H9 (cell line): ENCODE data around the gene HSPE1. TPM values are rescaled to one million over a fixed set of nuclear protein-coding genes. Genes with fewer than 3 reads are reported as not detected.

ENCODE experiments used
- DNase-seq: peaks from one replicate; pipeline ENCODE4 v3.0.0-alpha.2; 2017
- H2AFZ ChIP-seq: one replicate; pipeline ENCODE4 v1.6.1; 2013; ENCODE audit warnings: mild to moderate bottlenecking, low read length, control low read depth, moderate library complexity
- H2AK5ac ChIP-seq: 2 replicates; pipeline ENCODE4 v1.6.1; 2013; ENCODE audit warnings: low read length, control low read depth, mixed read lengths; ENCODE audit not compliant: insufficient read length
- H2BK120ac ChIP-seq: one replicate; pipeline ENCODE4 v1.6.1; 2013; ENCODE audit warnings: low read depth, mild to moderate bottlenecking, low read length, control low read depth, inconsistent platforms; ENCODE audit not compliant: poor library complexity, severe bottlenecking
- H2BK12ac ChIP-seq: 2 replicates; pipeline ENCODE4 v1.6.1; 2013; ENCODE audit warnings: low read length, control low read depth, mixed read lengths, low read depth; ENCODE audit not compliant: insufficient read length
- H2BK15ac ChIP-seq: 2 replicates; pipeline ENCODE4 v1.6.1; 2013; ENCODE audit warnings: low read depth, low read length, control low read depth
- H2BK20ac ChIP-seq: one replicate; pipeline ENCODE4 v1.6.1; 2013; ENCODE audit warnings: low read depth, mild to moderate bottlenecking, low read length, control low read depth, inconsistent platforms; ENCODE audit not compliant: poor library complexity, severe bottlenecking
- H2BK5ac ChIP-seq: 2 replicates; pipeline ENCODE4 v1.6.1; 2013; ENCODE audit warnings: low read length, control low read depth, mixed read lengths; ENCODE audit not compliant: insufficient read length
- H3K14ac ChIP-seq: 2 replicates; pipeline ENCODE4 v1.6.1; 2013; ENCODE audit warnings: low read length, control low read depth; ENCODE audit not compliant: insufficient read depth
- H3K18ac ChIP-seq: 2 replicates; pipeline ENCODE4 v1.6.1; 2013; ENCODE audit warnings: low read depth, mild to moderate bottlenecking, mixed read lengths, low read length, control low read depth; ENCODE audit not compliant: insufficient read length
- H3K23ac ChIP-seq: 2 replicates; pipeline ENCODE4 v1.6.1; 2013; ENCODE audit warnings: low read length, control low read depth, mixed read lengths, low read depth; ENCODE audit not compliant: insufficient read length
- H3K23me2 ChIP-seq: 2 replicates; pipeline ENCODE4 v1.6.1; 2013; ENCODE audit warnings: low read depth, mild to moderate bottlenecking, mixed read lengths, low read length, control low read depth; ENCODE audit not compliant: insufficient read length, poor library complexity, severe bottlenecking
- H3K27ac ChIP-seq: 2 replicates; pipeline ENCODE4 v1.5.1; 2013; ENCODE audit warnings: low read length, control low read depth, mixed read lengths, low read depth; ENCODE audit not compliant: insufficient read length
- H3K27me3 ChIP-seq: 2 replicates; pipeline ENCODE4 v1.6.1; 2013; ENCODE audit warnings: low read length, control low read depth, inconsistent platforms; ENCODE audit not compliant: insufficient read depth
- H3K4ac ChIP-seq: 2 replicates; pipeline ENCODE4 v1.6.1; 2013; ENCODE audit warnings: low read depth, mild to moderate bottlenecking, control low read depth, inconsistent platforms, low read length, moderate library complexity
- H3K4me1 ChIP-seq: 2 replicates; pipeline ENCODE4 v1.6.1; 2013; ENCODE audit warnings: low read length, control low read depth, inconsistent platforms; ENCODE audit not compliant: insufficient read depth
- H3K4me2 ChIP-seq: 2 replicates; pipeline ENCODE4 v1.6.1; 2013; ENCODE audit warnings: low read length, control low read depth, mixed read lengths; ENCODE audit not compliant: insufficient read length, insufficient read depth
- H3K56ac ChIP-seq: 2 replicates; pipeline ENCODE4 v1.6.1; 2013; ENCODE audit warnings: low read depth, mild to moderate bottlenecking, mixed read lengths, low read length, control low read depth; ENCODE audit not compliant: insufficient read length
- H3K79me1 ChIP-seq: 2 replicates; pipeline ENCODE4 v1.6.1; 2013; ENCODE audit warnings: low read depth, mild to moderate bottlenecking, moderate library complexity, low read length, control low read depth, inconsistent platforms; ENCODE audit not compliant: insufficient read depth, poor library complexity, severe bottlenecking
- H3K79me2 ChIP-seq: 2 replicates; pipeline ENCODE4 v1.6.1; 2013; ENCODE audit warnings: low read length, control low read depth, inconsistent platforms; ENCODE audit not compliant: insufficient read depth
- H3K9ac ChIP-seq: 2 replicates; pipeline ENCODE4 v1.6.1; 2013; ENCODE audit warnings: low read length, control low read depth, mixed read lengths; ENCODE audit not compliant: insufficient read length; ENCODE audit errors: extremely low read depth
- H3K9me3 ChIP-seq: one replicate; pipeline ENCODE4 v1.6.1; 2013; ENCODE audit warnings: low read depth, low read length, inconsistent platforms; ENCODE audit not compliant: control insufficient read depth
- H3T11ph ChIP-seq: one replicate; pipeline ENCODE4 v1.6.1; 2013; ENCODE audit warnings: mild to moderate bottlenecking, low read length, control low read depth, inconsistent platforms
- H4K20me1 ChIP-seq: one replicate; pipeline ENCODE4 v1.6.1; 2013; ENCODE audit not compliant: control insufficient read depth, insufficient read length, insufficient read depth
- H4K5ac ChIP-seq: 2 replicates; pipeline ENCODE4 v1.6.1; 2013; ENCODE audit warnings: low read depth, mild to moderate bottlenecking, mixed read lengths, low read length, control low read depth; ENCODE audit not compliant: insufficient read length
- H4K8ac ChIP-seq: replicated peaks from 2 replicates; pipeline ENCODE4 v1.6.1; 2013; ENCODE audit warnings: low read length, control low read depth, mixed read lengths, low read depth; ENCODE audit not compliant: insufficient read length
- H4K91ac ChIP-seq: 2 replicates; pipeline ENCODE4 v1.6.1; 2013; ENCODE audit warnings: low read depth, mild to moderate bottlenecking, moderate library complexity, mixed read lengths, low read length, control low read depth; ENCODE audit not compliant: insufficient read length
- H3K27ac Mint-ChIP-seq, 3 experiments: 2 replicates in 2 of 3; 3 replicates in 1 of 3; pipeline ENCODE4 v1.8.0; 2020 to 2021; ENCODE audit warnings: mixed read lengths in 3 of 3, mild to moderate bottlenecking in 1 of 3, moderate library complexity in 1 of 3
- H3K27me3 Mint-ChIP-seq: 2 replicates; pipeline ENCODE4 v1.8.0; 2021; ENCODE audit warnings: low read depth, mild to moderate bottlenecking, moderate library complexity, mixed read lengths
- H3K36me3 Mint-ChIP-seq, 3 experiments: 2 replicates in 2 of 3; 3 replicates in 1 of 3; pipeline ENCODE4 v1.8.0; 2020 to 2021; ENCODE audit warnings: low read depth in 3 of 3, mixed read lengths in 3 of 3; ENCODE audit not compliant: insufficient read depth in 1 of 3
- H3K4me1 Mint-ChIP-seq, 2 experiments: 2 replicates each; pipeline ENCODE4 v1.8.0; 2020; ENCODE audit warnings: mixed read lengths in 2 of 2
- H3K4me3 Mint-ChIP-seq, 2 experiments: 2 replicates in 1 of 2; 3 replicates in 1 of 2; pipeline ENCODE4 v1.8.0; 2020 to 2021; ENCODE audit warnings: mild to moderate bottlenecking in 2 of 2, mixed read lengths in 2 of 2, moderate library complexity in 1 of 2
- H3K9me3 Mint-ChIP-seq, 2 experiments: 2 replicates in 1 of 2; 3 replicates in 1 of 2; pipeline ENCODE4 v1.8.0; 2020; ENCODE audit warnings: mild to moderate bottlenecking in 2 of 2, mixed read lengths in 2 of 2, moderate library complexity in 1 of 2
- WGBS: extraction: QIAGEN DNeasy Blood & Tissue Kit; methylation state at CpG from one replicate; pipeline ENCODE4 v1.1.7; 2013; ENCODE audit warnings: missing lambda C conversion rate, low lambda C conversion rate, mixed read lengths; ENCODE audit not compliant: insufficient read length; ENCODE audit errors: extremely low coverage; 5-methylcytosine and 5-hydroxymethylcytosine counted together
- total RNA-seq: library from RNA; stranded (reverse); gene quantifications from 2 replicates; pipeline ENCODE4 v1.2.1, GENCODE V29; 2021
- TF ChIP-seq, protein P1 (sequence below): fragments of 200-600 bp; sonication (generic); conservative IDR thresholded peaks from 3 replicates; pipeline ENCODE4 v1.8.0; 2021; ENCODE audit warnings: antibody characterized with exemption, mild to moderate bottlenecking

HSPE1 gene
- total RNA-seq, 1 experiment from 2014 or later = 347 TPM

DNA sequence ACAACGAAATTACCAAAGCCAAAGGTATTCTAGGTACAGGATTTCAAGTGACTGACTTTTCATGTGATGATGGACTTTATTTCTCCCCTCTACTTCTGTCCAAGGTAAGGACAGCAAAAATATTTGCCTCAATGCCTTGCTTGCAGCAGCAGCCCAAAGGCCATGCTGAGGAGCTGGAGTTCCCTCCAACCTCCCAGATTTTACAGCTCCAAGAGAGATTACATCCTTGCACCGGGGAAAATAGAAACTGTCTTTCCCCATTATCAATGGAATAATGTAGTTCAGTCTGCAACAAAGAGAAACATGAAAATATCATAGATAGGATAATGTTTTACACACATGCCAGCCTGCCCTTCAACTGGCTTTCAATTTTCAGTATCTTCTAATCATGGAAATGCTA, 14.0 kb upstream of the HSPE1 start:
- H3K36me3 Mint-ChIP-seq = peaks cover 54 to 82% (median 59%) of the 10 kb centered on the region in 3 experiments
- Histone ChIP-seq H4K8ac (no peak overlapping the region), H2BK120ac (no peak overlapping the region), H2BK20ac (no peak overlapping the region), H4K5ac (no peak overlapping the region), H2BK5ac (no peak overlapping the region), H3K79me2 (no peaks in the 10 kb centered on the region), H3K9me3 (no peaks in the 10 kb centered on the region), H3K4me2 (no peak overlapping the region), H3K14ac (no peak overlapping the region), H2BK12ac (no peak overlapping the region), H4K91ac (no peak overlapping the region), H2BK15ac (no peak overlapping the region), H3T11ph (no peak overlapping the region), H3K18ac (no peak overlapping the region), H2AK5ac (no peak overlapping the region), H3K23ac (no peak overlapping the region), H3K9ac (no peak overlapping the region), H3K27me3 (no peaks in the 10 kb centered on the region), H2AFZ (no peak overlapping the region), H3K23me2 (no peaks in the 10 kb centered on the region), H3K4ac (no peak overlapping the region), H4K20me1 (no peaks in the 10 kb centered on the region), H3K4me1 (no peaks in the 10 kb centered on the region), H3K27ac (no peak overlapping the region), H3K79me1 (no peaks in the 10 kb centered on the region), H3K56ac (no peak overlapping the region)
- peaks cover 9 to 15% of the 10 kb centered on the region in 2 experiments; a peak in 4 of 5 replicates for H3K9me3 Mint-ChIP-seq
- peak overlapping the region in 1 of 3 experiments; percentile 90; a peak in 2 of 7 replicates for H3K27ac Mint-ChIP-seq
- no peak overlapping the region for H3K4me3 Mint-ChIP-seq
- DNase-seq = no peak
- H3K27me3 Mint-ChIP-seq = no peaks in the 10 kb centered on the region; the same call in 1 of the 2 replicates
- WGBS = no CpG with 5 or more reads among the region's 2 CpGs
- TF ChIP-seq, protein P1, sequence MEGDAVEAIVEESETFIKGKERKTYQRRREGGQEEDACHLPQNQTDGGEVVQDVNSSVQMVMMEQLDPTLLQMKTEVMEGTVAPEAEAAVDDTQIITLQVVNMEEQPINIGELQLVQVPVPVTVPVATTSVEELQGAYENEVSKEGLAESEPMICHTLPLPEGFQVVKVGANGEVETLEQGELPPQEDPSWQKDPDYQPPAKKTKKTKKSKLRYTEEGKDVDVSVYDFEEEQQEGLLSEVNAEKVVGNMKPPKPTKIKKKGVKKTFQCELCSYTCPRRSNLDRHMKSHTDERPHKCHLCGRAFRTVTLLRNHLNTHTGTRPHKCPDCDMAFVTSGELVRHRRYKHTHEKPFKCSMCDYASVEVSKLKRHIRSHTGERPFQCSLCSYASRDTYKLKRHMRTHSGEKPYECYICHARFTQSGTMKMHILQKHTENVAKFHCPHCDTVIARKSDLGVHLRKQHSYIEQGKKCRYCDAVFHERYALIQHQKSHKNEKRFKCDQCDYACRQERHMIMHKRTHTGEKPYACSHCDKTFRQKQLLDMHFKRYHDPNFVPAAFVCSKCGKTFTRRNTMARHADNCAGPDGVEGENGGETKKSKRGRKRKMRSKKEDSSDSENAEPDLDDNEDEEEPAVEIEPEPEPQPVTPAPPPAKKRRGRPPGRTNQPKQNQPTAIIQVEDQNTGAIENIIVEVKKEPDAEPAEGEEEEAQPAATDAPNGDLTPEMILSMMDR = no peak
- no peaks in the 10 kb centered on the region for H3K4me1 Mint-ChIP-seq
